ENCODE measurements around the gene IKBIP. TPM values are rescaled to one million over a fixed set of nuclear protein-coding genes. Genes with fewer than 3 reads are reported as not detected.

The IKBIP gene
- total RNA-seq, 1 donor from 2014 or later, result 15.2 TPM

DNA sequence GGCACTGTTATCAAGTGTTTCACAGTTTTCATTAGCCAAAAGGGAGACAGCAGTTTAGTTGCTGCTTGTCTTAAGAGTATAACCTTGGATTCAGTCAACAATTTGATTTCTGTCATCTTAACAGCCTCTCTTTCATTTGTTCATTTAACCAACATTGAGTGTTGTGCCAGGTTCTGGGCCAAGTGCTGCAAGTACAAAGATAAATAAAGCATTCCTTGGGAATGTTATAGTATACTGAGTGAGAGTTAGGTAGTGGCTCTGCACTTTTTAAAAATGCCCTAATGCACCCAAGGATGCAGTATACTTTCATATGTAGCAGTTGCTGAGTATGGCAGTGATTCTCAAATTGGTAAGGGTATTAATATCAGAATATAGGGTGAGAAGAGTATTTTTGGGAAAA is 15.9 kb upstream of the IKBIP start:
- no peaks in the 10 kb centered on the region for H3K27me3 ChIP-seq
- H3K27ac ChIP-seq, result no peak overlapping the region
- H3K4me1 ChIP-seq, result no peaks in the 10 kb centered on the region
- peaks cover 74% of the 10 kb centered on the region for H3K36me3 ChIP-seq
- TF ChIP-seq, protein P1, sequence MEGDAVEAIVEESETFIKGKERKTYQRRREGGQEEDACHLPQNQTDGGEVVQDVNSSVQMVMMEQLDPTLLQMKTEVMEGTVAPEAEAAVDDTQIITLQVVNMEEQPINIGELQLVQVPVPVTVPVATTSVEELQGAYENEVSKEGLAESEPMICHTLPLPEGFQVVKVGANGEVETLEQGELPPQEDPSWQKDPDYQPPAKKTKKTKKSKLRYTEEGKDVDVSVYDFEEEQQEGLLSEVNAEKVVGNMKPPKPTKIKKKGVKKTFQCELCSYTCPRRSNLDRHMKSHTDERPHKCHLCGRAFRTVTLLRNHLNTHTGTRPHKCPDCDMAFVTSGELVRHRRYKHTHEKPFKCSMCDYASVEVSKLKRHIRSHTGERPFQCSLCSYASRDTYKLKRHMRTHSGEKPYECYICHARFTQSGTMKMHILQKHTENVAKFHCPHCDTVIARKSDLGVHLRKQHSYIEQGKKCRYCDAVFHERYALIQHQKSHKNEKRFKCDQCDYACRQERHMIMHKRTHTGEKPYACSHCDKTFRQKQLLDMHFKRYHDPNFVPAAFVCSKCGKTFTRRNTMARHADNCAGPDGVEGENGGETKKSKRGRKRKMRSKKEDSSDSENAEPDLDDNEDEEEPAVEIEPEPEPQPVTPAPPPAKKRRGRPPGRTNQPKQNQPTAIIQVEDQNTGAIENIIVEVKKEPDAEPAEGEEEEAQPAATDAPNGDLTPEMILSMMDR (IDR thresholded peaks at IDR 0.05), result no peak
- intact Hi-C loops (cut with DNase I), result no loop called here
- ATAC-seq, result peak; percentile 45
- no peak overlapping the region for H3K4me3 ChIP-seq
- H3K9me3 ChIP-seq, result no peaks in the 10 kb centered on the region
- DNase-seq, result no peak

- TF ChIP-seq, protein P1 (IDR thresholded peaks at IDR 0.05), result no peak
- H3K4me3 ChIP-seq, result no peak overlapping the region
Measured at GRCh38 chr12:98656289-98657101, 11.9 kb upstream of the IKBIP start.

GRCh38 chr12:98653866-98654493 is 9.4 kb upstream of the IKBIP start:
- Histone ChIP-seq H3K4me1 (no peaks in the 10 kb centered on the region), H3K4me3 (no peak overlapping the region), H3K27ac (no peak overlapping the region), H3K27me3 (no peaks in the 10 kb centered on the region), H3K36me3 (peaks cover 42% of the 10 kb centered on the region), H3K9me3 (no peaks in the 10 kb centered on the region)
- TF ChIP-seq, protein P1 (IDR thresholded peaks at IDR 0.05), result peak; percentile 67
- intact Hi-C loops (cut with DNase I), result no loop called here
- no peak for DNase-seq
- ATAC-seq, result peak; percentile 71

More at GRCh38 chr12:98656289-98657101, 11.9 kb upstream of the IKBIP start:
- intact Hi-C loops (cut with DNase I), result no loop called here
- no peak overlapping the region for H3K27ac ChIP-seq
- ATAC-seq (no peak), DNase-seq (no peak)
- H3K27me3 ChIP-seq, result no peaks in the 10 kb centered on the region
- H3K4me1 ChIP-seq, result no peaks in the 10 kb centered on the region
- no peaks in the 10 kb centered on the region for H3K9me3 ChIP-seq
- peaks cover 41% of the 10 kb centered on the region for H3K36me3 ChIP-seq

- Histone ChIP-seq H3K9me3 (no peaks in the 10 kb centered on the region), H3K27ac (no peak overlapping the region), H3K4me3 (no peak overlapping the region), H3K4me1 (peaks cover 11% of the 10 kb centered on the region), H3K27me3 (no peaks in the 10 kb centered on the region), H3K36me3 (peaks cover 39% of the 10 kb centered on the region)
- DNase-seq (no peak), ATAC-seq (no peak)
- intact Hi-C loops (cut with DNase I), result no loop called here
- TF ChIP-seq, protein P1 (IDR thresholded peaks at IDR 0.05), result no peak
Measured at GRCh38 chr12:98651328-98651727, 6.7 kb upstream of the IKBIP start.

DNA sequence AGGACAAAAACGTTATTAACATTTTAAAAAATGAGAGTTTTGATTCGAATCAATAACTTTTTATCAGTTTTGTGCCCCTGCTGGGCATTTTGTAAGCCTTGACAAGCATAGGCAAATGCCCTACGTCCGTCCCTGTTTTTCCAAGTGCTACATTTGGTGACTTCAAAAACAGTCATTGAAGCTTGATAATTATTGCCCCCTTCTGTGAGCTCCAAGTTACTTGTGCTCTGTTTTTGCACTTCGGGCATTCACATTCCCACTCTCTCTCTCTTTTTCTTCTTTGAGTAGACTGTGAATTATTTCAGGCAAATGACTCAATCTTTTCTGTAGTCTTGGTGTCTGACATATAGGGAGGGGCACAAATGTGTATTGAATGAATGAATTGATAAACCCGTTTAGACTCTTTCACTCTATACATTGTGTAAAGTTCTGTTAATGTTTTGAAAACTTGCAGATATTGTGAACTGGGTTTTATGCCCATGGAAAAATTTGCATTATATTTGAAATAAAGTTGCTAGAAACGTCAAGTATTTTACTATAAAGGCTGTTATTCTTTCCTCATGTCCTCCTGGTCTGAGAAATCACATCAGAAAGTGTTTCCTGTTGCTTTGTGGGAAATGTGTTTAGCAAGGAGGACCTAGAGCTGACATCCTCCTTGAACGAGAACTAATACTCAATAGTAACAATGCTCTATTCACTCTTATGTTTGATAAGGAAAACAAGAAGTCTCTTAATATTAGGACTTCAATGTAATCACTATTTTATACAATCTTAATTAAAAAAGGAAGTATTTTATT is 1.9 kb upstream of the IKBIP start:
- no peaks in the 10 kb centered on the region for H3K27me3 ChIP-seq
- ATAC-seq, result no peak
- peaks cover 18% of the 10 kb centered on the region for H3K4me1 ChIP-seq
- peaks cover 31% of the 10 kb centered on the region for H3K36me3 ChIP-seq
- H3K9me3 ChIP-seq, result no peaks in the 10 kb centered on the region
- TF ChIP-seq, protein P1 (IDR thresholded peaks at IDR 0.05), result no peak
- DNase-seq, result no peak
- H3K4me3 ChIP-seq, result peak overlapping the region; percentile 96
- intact Hi-C loops (cut with DNase I), result no loop called here
- peak overlapping the region; percentile 88 for H3K27ac ChIP-seq
